ENCODE results near the gene RASA2. TPM values are rescaled to one million over a fixed set of nuclear protein-coding genes. Genes with fewer than 3 reads are reported as not detected.

The RASA2 gene
- total and polyA plus RNA-seq, 9 of the 15 experiments (the other 6 are each of a cell fraction or from before 2014, with no cell fraction given) = 2.0 to 12.8 (median 9.5) TPM

DNA sequence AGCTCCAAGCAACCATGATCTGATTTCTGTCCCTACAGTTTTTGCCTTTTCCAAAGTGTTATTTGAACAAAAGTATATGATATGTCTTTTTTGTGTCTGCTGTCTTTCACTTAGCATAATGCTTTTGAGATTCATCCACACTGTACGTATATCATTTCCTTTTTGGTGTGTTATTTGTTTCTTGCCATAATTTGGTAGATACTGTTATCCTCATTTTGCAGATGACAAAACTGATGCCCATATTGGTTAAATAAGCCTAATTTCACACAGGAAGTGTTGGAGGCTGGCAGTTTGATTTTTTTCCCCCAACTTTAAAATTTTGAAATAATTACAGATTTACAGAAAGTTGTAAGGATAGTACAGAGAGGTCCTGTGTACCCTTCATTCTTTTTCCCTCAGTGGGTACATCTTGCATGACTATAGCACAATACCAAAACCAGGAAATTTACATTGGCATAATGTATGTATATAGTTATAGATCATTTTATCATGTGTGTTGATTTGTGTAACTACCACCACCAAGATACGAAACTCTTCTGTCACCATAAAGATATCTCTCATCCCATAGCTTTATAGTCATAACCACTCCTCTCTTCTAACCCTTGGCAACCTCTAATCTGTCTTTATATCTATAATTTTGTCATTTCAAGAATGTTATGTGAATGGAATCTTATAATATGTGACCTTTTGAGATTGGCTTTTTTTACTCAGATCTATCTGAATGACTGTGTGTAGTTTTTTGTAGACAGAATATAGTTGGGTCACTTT, 55.6 kb downstream of the RASA2 start:
- CTCF ChIA-PET (ENCODE audit: low intra/inter-chr PET ratio) = no interaction called here
- no TSS peak for BruUV-seq (replicated peaks)
- H2AFZ ChIP-seq (ENCODE audit: low read depth, low read length) = no peak overlapping the region
- H3K79me2 ChIP-seq (ENCODE audit: control insufficient read depth, insufficient read depth, low read length) = no peaks in the 10 kb centered on the region
- no peak for DNase-seq (ENCODE audit: extremely low read depth in 1 of 4, low spot score in 3 of 4)
- H3K4me3 ChIP-seq = no peak overlapping the region
- 81% methylated on average over 2 of the region's 2 CpGs for WGBS (ENCODE audit: insufficient coverage, low coverage, missing lambda C conversion rate)
- no peak for FAIRE-seq
- in situ Hi-C loops (cut with MboI) (no loop called here), intact Hi-C loops (cut with micrococcal nuclease) (no loop called here)
- H3K36me3 ChIP-seq (ENCODE audit: control insufficient read depth, insufficient read depth, low read length) = peaks cover 24% of the 10 kb centered on the region; the same call in 2 of the 3 replicates
- TF ChIP-seq KLF10 (CRISPR knock-in tag; IDR thresholded peaks at IDR 0.05) = no peak
- TF ChIP-seq PURB (CRISPR knock-in tag; IDR thresholded peaks at IDR 0.05; ENCODE audit: low read depth) = no peak
- no peak for TF ChIP-seq ZNF764 (CRISPR knock-in tag; IDR thresholded peaks at IDR 0.05; ENCODE audit: low read depth)
- no peak for TF ChIP-seq MBD2 (IDR thresholded peaks at IDR 0.05; ENCODE audit: borderline replicate concordance, low read depth)
- TF ChIP-seq, protein P1, sequence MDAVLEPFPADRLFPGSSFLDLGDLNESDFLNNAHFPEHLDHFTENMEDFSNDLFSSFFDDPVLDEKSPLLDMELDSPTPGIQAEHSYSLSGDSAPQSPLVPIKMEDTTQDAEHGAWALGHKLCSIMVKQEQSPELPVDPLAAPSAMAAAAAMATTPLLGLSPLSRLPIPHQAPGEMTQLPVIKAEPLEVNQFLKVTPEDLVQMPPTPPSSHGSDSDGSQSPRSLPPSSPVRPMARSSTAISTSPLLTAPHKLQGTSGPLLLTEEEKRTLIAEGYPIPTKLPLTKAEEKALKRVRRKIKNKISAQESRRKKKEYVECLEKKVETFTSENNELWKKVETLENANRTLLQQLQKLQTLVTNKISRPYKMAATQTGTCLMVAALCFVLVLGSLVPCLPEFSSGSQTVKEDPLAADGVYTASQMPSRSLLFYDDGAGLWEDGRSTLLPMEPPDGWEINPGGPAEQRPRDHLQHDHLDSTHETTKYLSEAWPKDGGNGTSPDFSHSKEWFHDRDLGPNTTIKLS (IDR thresholded peaks at IDR 0.05; ENCODE audit: borderline replicate concordance, low read depth) = no peak
- TF ChIP-seq NFYB (IDR thresholded peaks at IDR 0.05; ENCODE audit: extremely low read depth, insufficient read length) = no peak
- TF ChIP-seq BDP1 (IDR thresholded peaks at IDR 0.05; ENCODE audit: insufficient read depth, insufficient read length) = no peak
- no peak for TF ChIP-seq JUN (IDR thresholded peaks at IDR 0.05; ENCODE audit: borderline replicate concordance, low read depth, low read length)
- TF ChIP-seq JUN (CRISPR knock-in tag; IDR thresholded peaks at IDR 0.05; ENCODE audit: borderline replicate concordance) = no peak
- no peak for TF ChIP-seq ZNF263 (CRISPR knock-in tag; IDR thresholded peaks at IDR 0.05; ENCODE audit: borderline replicate concordance)
- TF ChIP-seq STAT5B (CRISPR knock-in tag; IDR thresholded peaks at IDR 0.05) = no peak
- TF ChIP-seq RCOR1 (IDR thresholded peaks at IDR 0.05; ENCODE audit: borderline replicate concordance in 1 of 2, low read depth in 2 of 2, low read length in 2 of 2) = no peak
- TF ChIP-seq SP2 (IDR thresholded peaks at IDR 0.05; ENCODE audit: extremely low read depth, low read depth, low read length, poor library complexity, severe bottlenecking) = no peak
- no peak for TF ChIP-seq TCF7 (IDR thresholded peaks at IDR 0.05; ENCODE audit: borderline replicate concordance)
- no peak for TF ChIP-seq CBX8 (IDR thresholded peaks at IDR 0.05; ENCODE audit: borderline replicate concordance, extremely low read depth, low read depth, low read length, poor library complexity, severe bottlenecking)
- no peak for TF ChIP-seq ZNF77 (CRISPR knock-in tag; IDR thresholded peaks at IDR 0.05)
- H3K27me3 ChIP-seq (ENCODE audit: control insufficient read depth in 2 of 2, insufficient read depth in 2 of 2, low read length in 2 of 2) = no peaks in the 10 kb centered on the region
- no peak overlapping the region for H3K9ac ChIP-seq (ENCODE audit: insufficient read depth in 1 of 2, low read depth in 2 of 2, low read length in 2 of 2)
- POLR2A ChIA-PET = no interaction called here
- no peak overlapping the region for H3K27ac ChIP-seq (ENCODE audit: extremely low read depth, low read depth, low read length)
- H3K9me3 ChIP-seq (replicated peaks; ENCODE audit: control insufficient read depth, insufficient read depth, low read depth, low read length) = no peaks in the 10 kb centered on the region; the same call in none of the 2 replicates
- no peaks in the 10 kb centered on the region for H3K9me1 ChIP-seq (ENCODE audit: control insufficient read depth, insufficient read depth, low read length)
- ATAC-seq = no peak
- no peaks in the 10 kb centered on the region for H3K4me1 ChIP-seq (replicated peaks in 1 of 2; ENCODE audit: control insufficient read depth in 2 of 2, insufficient read depth in 2 of 2, low read length in 2 of 2)
- no peaks in the 10 kb centered on the region for H4K20me1 ChIP-seq (replicated peaks; ENCODE audit: control insufficient read depth, insufficient read depth, low read length)
- H3K4me2 ChIP-seq (ENCODE audit: insufficient read depth, low read length) = no peak overlapping the region

Measured in K562 (cell line).